Stimulated activated CD4-positive, alpha-beta T cell treated with anti-CD3 and anti-CD28 coated beads, Interleukin-12 subunit alpha, Interleukin-12 subunit beta, amount 100 ng/mL, for 4 hours (primary cell): ENCODE measurements around the gene RSPRY1.
"Not testable (repeated sequence)": the region's sequence is repeated elsewhere in the genome, so short reads cannot be mapped to it uniquely, and the experiment has no call there.

Source experiments
- DNase-seq: peaks from one replicate; pipeline ENCODE4 v3.0.0-alpha.2; 2020

The RSPRY1 gene

DNA sequence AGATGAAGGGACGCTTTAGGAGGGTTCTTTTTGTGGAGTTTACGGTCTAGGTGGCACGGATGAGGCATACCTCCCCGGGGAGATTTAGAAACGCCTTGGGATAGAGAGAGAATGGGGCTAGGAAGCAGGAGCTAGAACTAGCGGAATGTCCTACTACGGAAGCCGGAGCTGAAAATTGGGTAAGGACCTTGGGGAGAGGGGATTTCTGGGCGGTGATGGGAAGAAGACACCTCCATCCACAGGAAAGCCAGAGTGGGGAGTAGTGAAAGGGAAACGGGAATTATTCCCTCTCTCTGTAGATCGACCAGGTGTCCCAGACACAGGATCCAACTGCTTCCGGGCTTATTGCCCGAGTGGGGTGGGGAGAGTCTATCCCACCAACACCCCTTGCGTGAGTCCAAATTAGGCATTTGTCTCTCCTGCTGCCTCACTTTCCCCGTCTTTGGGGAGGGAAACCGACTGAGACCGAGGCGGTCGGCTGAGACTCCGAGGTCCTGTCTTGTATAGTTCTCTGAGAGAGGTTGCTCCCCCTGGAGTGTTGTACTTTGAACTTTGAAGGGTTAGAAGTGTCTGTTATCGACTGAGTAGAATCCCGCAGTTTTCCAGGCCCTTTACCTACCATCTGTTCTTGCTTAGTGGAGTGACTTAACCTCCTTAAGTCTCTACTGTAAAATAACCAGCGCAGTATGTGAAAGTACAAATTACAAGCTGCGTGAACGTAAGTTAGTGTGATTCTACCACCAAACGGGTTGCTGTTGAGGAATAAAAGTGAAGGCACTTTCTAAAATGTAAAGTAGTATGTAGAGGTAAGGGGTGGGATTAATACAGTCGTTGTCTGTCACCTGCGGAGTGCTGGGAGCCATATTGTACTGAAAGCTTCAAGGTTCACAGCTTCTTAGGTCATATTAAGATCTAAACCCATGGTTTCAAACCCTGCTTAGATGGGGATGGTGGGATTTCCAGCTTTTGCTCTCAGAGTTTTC is 1.0 kb downstream of the RSPRY1 start:
- DNase-seq, result no peak

DNA sequence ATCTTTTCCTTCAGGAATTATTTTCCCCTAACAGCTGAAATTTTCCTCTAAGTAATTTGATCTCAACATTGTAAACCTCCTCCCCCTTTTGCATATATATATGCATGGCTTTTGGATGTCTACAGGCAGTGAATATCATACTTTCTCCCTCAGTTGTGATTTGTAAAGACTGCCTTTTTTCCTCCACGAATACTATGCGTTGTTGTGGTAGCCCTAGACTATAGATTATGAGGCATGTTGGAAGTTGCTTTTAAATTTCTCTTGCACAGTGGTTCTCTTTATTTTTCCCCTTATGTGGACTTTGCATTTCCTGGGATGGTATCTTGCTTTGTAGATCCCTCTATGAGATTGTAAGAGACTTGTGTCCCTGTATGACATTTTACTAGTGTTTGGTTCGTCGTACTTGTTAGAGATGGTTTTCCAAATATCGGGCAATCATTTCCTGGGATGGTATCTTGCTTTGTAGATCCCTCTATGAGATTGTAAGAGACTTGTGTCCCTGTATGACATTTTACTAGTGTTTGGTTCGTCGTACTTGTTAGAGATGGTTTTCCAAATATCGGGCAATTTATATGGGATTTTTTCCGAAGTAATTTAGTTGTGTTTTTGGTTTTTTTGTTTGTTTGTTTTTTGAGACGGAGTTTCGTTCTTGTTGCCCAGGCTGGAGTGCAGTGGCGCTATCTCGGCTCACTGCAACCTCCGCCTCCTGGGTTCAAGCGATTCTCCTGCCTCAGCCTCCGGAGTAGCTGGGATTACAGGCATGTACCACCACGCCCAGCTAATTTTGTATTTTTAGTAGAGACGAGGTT is 2.0 kb downstream of the RSPRY1 start:
- DNase-seq, result not testable (repeated sequence)

DNA sequence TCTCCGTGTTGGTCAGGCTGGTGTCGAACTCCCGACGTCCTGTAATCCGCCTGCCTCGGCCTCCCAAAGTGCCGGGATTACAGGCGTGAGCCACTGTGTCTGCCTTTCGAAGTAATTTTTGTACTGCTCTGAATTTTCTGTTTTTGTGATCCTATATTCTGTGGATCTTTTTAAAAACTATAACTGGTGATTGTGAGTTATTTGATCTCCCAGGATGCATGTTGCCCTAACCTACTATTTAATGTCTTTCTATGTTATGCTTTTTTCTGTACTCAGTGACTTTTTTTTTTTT is 2.5 kb downstream of the RSPRY1 start:
- DNase-seq, result no peak

DNA sequence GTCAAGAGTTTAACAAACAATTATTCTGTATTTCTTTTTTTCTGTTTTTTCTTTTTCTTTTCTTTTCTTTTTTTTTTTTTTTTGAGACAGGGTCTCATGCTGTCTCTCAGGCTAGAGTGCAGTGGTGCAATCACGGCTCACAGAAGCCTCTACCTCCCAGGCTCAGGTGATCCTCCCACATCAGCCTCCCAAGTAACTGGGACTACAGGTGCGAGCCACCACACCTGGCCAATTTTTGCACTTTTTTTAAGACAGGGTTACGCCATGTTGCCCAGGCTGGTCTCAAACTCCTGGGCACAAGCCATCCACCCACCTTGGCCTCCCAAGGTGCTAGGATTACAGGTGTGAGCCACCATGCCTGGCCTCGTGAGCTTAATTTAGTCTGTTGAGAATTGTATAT is 3.4 kb downstream of the RSPRY1 start:
- DNase-seq, result not testable (repeated sequence)

- no peak for DNase-seq
These were observed 4.0 kb downstream of the RSPRY1 start for GRCh38 chr16:57190136-57190535.

DNA sequence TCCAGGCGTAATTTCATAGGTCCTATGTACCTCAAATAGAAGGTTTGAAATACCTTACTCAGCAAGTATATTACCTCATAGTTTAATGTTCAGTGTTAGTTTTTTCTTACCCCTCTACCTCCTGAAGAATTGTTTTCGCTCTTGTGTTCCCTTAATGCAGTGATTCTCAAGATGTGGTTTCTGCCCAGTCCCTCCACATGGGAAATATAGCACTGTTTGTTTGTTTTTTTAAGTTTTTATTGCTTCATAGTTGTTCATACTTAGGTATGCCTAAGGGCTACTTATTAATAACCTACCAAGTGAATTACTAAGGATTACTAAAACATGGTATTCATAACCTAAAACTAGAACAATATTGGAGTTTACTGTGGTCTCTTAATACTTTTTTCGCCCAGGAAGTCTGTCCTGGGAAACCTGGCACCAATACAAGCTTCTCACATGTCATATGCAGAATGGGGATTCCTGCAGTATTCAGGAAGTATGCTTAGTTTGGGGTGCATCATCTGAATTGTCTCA is 5.0 kb downstream of the RSPRY1 start:
- no peak for DNase-seq

DNA sequence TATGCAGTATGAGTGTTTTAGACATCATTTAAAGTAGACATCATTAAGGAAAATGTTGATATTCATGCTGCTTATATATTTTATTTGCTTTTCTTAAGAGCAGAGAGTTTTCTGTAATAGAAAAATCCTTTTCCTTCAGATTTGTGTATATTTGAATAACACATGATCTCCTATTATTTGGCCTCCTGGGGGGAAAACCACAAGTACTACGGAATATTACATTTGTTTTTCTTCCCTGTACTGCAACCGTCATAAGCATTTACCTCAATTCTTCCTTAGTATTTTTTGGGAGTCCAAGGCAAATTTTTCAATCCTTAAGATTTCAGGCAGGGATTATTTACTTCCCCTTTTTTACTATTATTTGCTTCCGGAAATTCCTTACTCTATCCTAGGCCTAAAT is 6.0 kb downstream of the RSPRY1 start:
- no peak for DNase-seq

GRCh38 chr16:57192720-57193486 is 6.8 kb downstream of the RSPRY1 start:
- DNase-seq, result no peak

DNA sequence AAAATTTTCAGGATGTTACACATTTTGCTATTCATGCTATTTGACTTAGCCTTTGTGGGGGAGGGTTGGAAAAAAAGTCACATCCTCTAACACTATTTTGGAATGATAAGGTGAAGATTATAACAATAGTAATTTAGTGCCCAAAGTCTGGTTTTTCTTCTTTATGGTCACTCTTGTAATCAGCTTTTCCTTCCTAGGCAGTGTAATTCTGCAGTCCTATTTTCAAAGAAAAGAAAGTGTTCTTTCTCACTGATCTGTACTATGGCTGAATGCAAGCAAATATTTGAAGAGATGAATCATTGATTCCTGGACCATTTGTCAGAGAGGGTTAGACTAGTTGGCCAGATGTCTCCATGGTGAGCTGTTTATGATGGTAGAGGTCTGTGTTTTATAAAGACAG is 8.4 kb downstream of the RSPRY1 start:
- no peak for DNase-seq

DNA sequence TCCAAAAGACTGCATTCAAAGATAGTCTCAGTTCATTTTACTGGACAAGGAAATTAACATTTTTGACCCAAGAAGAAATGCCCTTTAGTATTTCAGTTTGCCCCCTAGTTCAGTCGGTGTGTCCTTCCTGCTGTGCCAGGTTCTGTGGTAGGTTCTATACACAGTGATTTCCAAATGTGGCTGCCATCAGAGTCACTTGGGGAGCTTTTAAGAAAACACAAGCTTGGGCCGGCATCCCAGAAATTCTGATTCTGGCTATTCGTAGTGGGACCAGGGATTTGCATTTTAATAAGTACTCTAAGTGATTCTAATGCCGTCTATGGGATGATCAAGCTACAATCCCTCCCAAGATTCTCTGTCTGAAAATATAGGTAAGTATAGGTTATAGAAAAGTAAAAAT is 10.2 kb downstream of the RSPRY1 start:
- DNase-seq, result no peak

DNA sequence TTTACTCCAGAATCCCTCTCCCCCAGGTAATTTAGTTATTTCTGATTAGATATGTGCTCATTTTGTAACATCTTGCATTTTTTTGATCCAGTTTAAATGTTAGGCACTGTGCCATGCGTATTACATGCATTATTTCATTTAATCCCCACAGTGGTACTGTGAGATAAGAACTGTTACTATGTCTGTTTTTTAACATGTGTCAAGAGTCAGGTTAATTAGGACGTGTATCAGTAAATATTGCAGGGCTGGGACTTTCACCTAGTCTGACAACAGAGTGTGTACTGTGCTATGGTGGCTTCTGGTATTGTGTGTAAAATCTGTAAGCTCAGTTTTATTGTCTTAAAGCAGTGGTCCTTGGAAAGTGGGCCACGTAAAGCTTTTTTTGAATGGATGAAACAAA is 10.6 kb downstream of the RSPRY1 start:
- no peak for DNase-seq

- DNase-seq, result not testable (repeated sequence)
These were observed 14.2 kb downstream of the RSPRY1 start for GRCh38 chr16:57200321-57200720.

GRCh38 chr16:57200926-57201325 is 14.8 kb downstream of the RSPRY1 start:
- DNase-seq, result not testable (repeated sequence)

- no peak for DNase-seq
These were observed 16.2 kb downstream of the RSPRY1 start for GRCh38 chr16:57202095-57202886.

DNA sequence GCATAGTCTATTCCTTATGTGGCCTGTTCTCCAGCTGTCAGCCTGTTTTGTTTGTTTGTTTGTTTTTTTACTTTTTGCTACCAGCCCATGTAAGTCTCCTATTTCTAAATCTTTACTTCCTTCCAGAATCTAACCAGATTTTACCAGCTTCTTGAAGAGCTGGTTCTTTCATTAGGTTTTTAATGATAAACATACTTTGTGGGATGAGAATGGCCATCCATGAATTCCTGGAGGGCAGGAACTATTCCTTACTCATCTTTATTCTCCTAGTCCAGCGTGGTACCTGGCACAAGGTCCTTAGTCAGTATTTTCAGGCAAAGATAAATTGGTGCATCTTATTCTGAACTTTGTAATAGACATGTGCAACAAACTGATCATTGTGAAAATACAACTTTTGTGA is 17.3 kb downstream of the RSPRY1 start:
- no peak for DNase-seq

GRCh38 chr16:57204675-57205074 is 18.5 kb downstream of the RSPRY1 start:
- no peak for DNase-seq

DNA sequence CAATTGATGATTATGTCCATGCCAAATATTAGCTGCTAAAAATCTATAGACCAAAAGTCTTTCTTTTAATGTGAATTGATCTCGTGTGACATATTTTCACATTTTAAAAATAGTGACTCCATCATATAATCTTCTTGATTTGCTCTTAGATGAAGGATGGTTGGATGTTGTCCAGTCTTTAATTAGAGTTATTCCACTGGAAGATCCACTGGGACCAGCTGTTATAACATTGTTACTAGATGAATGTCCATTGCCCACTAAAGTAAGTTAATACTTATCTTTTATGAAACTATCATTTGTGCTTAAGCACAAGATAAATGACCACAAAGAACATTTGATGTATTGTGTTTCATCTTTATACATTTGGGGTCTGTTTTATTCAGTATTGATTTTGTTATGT is 22.8 kb downstream of the RSPRY1 start:
- no peak for DNase-seq

- no peak for DNase-seq
These were observed 23.7 kb downstream of the RSPRY1 start for GRCh38 chr16:57209780-57210179.

DNA sequence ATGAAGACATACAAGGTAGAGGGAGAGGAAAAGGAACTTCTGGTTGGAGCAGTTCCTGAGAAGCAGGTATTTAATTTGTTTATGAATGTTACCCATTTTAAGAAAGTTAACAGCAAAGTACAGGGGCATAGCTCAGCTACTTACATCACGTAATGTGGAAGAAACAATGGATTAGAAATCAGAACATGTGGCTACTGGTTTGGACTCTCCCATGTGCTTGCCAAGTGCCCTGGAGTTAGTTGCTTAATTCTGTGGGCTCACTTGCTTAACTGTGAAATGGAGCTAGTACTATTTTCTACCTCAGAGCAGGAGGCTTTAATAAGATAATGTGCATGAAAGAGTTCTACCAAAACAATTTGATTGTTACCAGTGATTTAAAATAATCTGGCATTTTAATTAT is 27.3 kb downstream of the RSPRY1 start:
- DNase-seq, result no peak

GRCh38 chr16:57216968-57217367 is 30.8 kb downstream of the RSPRY1 start:
- DNase-seq, result no peak

DNA sequence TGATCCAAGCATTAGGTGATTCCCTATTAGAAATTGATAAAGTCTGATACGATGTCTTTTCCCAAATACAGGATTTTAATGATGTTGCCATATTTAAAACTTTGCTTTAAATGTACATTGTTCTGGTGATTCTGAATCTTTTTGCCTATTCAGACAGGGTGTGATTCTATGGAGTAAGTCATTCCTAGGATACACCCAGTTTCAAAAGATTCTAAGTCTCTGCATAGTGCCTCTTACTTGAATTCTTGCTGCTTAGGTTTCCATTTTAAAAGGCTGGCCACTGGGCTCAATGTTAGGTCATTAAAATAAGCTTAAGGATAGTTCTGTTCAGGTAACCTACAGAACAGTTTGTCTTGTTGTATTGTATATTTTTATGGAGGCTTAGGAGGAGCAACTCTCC is 36.9 kb downstream of the RSPRY1 start:
- DNase-seq, result no peak

DNA sequence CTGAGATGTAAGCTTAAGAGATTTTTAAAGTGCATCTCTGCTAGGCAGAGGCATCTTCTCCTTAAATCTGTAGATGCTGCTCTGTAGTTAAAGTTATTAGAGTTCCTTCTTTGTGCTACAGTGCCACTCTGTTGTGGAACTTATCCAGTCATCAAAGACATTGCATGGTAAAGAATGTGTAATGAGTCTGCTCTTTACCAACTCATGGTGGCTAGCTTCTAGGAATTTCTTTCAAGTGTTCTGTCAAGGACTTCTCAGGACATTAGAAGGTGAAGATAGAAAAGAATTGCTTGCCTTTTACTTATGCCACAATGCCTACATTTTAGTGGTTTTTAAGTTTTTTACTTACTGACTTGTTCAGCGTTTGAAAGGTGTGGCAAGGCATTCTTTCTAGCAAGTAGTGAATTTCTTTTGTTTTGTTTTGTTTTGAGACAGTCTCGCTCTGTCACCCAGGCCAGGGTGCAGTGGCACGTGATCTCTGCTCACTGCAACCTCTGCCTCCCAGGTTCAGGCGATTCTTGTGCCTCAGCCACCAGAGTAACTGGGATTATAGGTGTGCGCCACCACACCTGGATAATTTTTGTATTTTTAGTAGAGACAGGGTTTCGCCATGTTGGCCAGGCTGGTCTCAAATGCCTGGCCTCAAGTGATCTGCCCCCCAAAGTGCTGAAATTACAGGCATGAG is 38.7 kb downstream of the RSPRY1 start:
- no peak for DNase-seq
